ENCODE results near the gene RBPJ. TPM values are rescaled to one million over a fixed set of nuclear protein-coding genes. Genes with fewer than 3 reads are reported as not detected.

RBPJ gene
- polyA plus RNA-seq, 3 donors = 75.3 to 177 (median 128) TPM

DNA sequence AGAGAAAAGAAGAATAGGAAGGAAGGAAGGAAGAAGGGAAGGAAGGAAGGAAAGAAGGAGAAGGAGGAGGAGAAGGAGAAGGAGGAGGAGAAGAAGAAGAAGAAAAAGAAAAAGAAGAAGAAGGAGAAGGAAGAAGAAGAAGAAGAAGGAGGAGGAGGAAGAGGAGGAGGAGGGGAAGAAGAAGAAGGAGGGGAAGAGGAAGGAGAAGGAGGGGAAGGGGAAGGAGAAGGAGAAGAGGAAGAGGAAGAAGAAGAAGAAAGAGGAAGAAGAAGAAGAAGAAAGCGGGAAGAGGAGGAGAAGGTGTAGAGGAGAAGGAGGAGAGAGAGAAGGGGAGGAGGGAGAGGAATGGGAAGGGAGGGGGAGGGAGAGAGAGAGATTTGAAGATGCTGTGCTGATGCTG lies 146.9 kb downstream of the RBPJ start:
- intact Hi-C loops (cut with micrococcal nuclease) = no loop called here
- Histone ChIP-seq H2AFZ (ENCODE audit: insufficient read depth, low read depth, low read length, poor library complexity, severe bottlenecking) (no peak overlapping the region), H3K27ac (ENCODE audit: low read depth in 1 of 2, low read length in 2 of 2) (no peak overlapping the region), H3K4me3 (replicated peaks in 1 of 3; ENCODE audit: low read depth in 2 of 3, low read length in 3 of 3) (no peak overlapping the region), H3K9ac (ENCODE audit: insufficient read depth, low read length, poor library complexity, severe bottlenecking) (no peak overlapping the region), H3K4me1 (ENCODE audit: control insufficient read depth in 1 of 2, insufficient read depth in 2 of 2, low read length in 2 of 2) (no peaks in the 10 kb centered on the region), H3K9me3 (replicated peaks in 1 of 2; ENCODE audit: control insufficient read depth in 1 of 2, insufficient read depth in 1 of 2, low read length in 2 of 2) (no peaks in the 10 kb centered on the region), H3K79me2 (ENCODE audit: insufficient read depth, low read length) (no peaks in the 10 kb centered on the region), H3K27me3 (ENCODE audit: control insufficient read depth in 2 of 2, insufficient read depth in 2 of 2, low read length in 2 of 2) (no peaks in the 10 kb centered on the region), H3K36me3 (replicated peaks in 1 of 2; ENCODE audit: control insufficient read depth in 1 of 2, insufficient read depth in 2 of 2, low read length in 2 of 2) (no peaks in the 10 kb centered on the region), H3K4me2 (replicated peaks; ENCODE audit: extremely low read depth, low read length, poor library complexity, severe bottlenecking) (no peak overlapping the region), H4K20me1 (ENCODE audit: insufficient read depth, low read length) (no peaks in the 10 kb centered on the region)
- Mint-ChIP-seq H3K9me3 (peaks cover 0 to 7% (median 4%) of the 10 kb centered on the region in 7 donors), H3K4me1 (no peaks in the 10 kb centered on the region), H3K27ac (no peak overlapping the region), H3K27me3 (ENCODE audit: low read depth in 3 of 3) (peaks cover 0 to 4% (median 3%) of the 10 kb centered on the region in 3 donors), H3K4me3 (no peak overlapping the region), H3K36me3 (no peaks in the 10 kb centered on the region)
- WGBS (ENCODE audit: insufficient coverage) = 75% methylated on average over 1 of the region's 1 CpG
- TF ChIP-seq, protein P1, sequence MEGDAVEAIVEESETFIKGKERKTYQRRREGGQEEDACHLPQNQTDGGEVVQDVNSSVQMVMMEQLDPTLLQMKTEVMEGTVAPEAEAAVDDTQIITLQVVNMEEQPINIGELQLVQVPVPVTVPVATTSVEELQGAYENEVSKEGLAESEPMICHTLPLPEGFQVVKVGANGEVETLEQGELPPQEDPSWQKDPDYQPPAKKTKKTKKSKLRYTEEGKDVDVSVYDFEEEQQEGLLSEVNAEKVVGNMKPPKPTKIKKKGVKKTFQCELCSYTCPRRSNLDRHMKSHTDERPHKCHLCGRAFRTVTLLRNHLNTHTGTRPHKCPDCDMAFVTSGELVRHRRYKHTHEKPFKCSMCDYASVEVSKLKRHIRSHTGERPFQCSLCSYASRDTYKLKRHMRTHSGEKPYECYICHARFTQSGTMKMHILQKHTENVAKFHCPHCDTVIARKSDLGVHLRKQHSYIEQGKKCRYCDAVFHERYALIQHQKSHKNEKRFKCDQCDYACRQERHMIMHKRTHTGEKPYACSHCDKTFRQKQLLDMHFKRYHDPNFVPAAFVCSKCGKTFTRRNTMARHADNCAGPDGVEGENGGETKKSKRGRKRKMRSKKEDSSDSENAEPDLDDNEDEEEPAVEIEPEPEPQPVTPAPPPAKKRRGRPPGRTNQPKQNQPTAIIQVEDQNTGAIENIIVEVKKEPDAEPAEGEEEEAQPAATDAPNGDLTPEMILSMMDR (IDR thresholded peaks at IDR 0.05) = no peak
- DNase-seq = no peak

- WGBS (ENCODE audit: insufficient coverage) = 100% methylated on average over 9 of the region's 9 CpGs
- Histone ChIP-seq H4K20me1 (ENCODE audit: insufficient read depth, low read length) (no peaks in the 10 kb centered on the region), H2AFZ (ENCODE audit: insufficient read depth, low read depth, low read length, poor library complexity, severe bottlenecking) (no peak overlapping the region)
Measured at GRCh38 chr4:26468283-26468949, 147.6 kb downstream of the RBPJ start.

More at GRCh38 chr4:26468283-26468949, 147.6 kb downstream of the RBPJ start:
- intact Hi-C loops (cut with micrococcal nuclease) = no loop called here
- no peaks in the 10 kb centered on the region for H3K9me3 ChIP-seq (replicated peaks in 1 of 2; ENCODE audit: control insufficient read depth in 1 of 2, insufficient read depth in 1 of 2, low read length in 2 of 2)
- no peak for DNase-seq
- no peaks in the 10 kb centered on the region for H3K4me1 ChIP-seq (ENCODE audit: control insufficient read depth in 1 of 2, insufficient read depth in 2 of 2, low read length in 2 of 2)
- no peak overlapping the region for H3K4me3 Mint-ChIP-seq
- no peak overlapping the region for H3K27ac ChIP-seq (ENCODE audit: low read depth in 1 of 2, low read length in 2 of 2)
- TF ChIP-seq, protein P1 (IDR thresholded peaks at IDR 0.05) = no peak
- H3K27ac Mint-ChIP-seq = no peak overlapping the region
- H3K4me2 ChIP-seq (replicated peaks; ENCODE audit: extremely low read depth, low read length, poor library complexity, severe bottlenecking) = no peak overlapping the region
- no peak overlapping the region for H3K9ac ChIP-seq (ENCODE audit: insufficient read depth, low read length, poor library complexity, severe bottlenecking)
- H3K9me3 Mint-ChIP-seq = peaks cover 0 to 6% (median 4%) of the 10 kb centered on the region in 7 donors
- H3K4me1 Mint-ChIP-seq = no peaks in the 10 kb centered on the region
- H3K36me3 Mint-ChIP-seq = no peaks in the 10 kb centered on the region
- H3K27me3 ChIP-seq (ENCODE audit: control insufficient read depth in 2 of 2, insufficient read depth in 2 of 2, low read length in 2 of 2) = no peaks in the 10 kb centered on the region
- no peak overlapping the region for H3K4me3 ChIP-seq (replicated peaks in 1 of 3; ENCODE audit: low read depth in 2 of 3, low read length in 3 of 3)
- no peaks in the 10 kb centered on the region for H3K79me2 ChIP-seq (ENCODE audit: insufficient read depth, low read length)
- H3K27me3 Mint-ChIP-seq (ENCODE audit: low read depth in 3 of 3) = peaks cover 0 to 4% (median 3%) of the 10 kb centered on the region in 3 donors
- H3K36me3 ChIP-seq (replicated peaks in 1 of 2; ENCODE audit: control insufficient read depth in 1 of 2, insufficient read depth in 2 of 2, low read length in 2 of 2) = no peaks in the 10 kb centered on the region
